Uterus (tissue), 2 donors: ENCODE measurements around the gene MRPS34.

ENCODE experiments used
- CTCF ChIP-seq, 4 experiments: fragments of 200-600 bp in 2 of 4; fragments of 450-650 bp in 2 of 4; sonication (generic) in 2 of 4; IDR thresholded peaks; one replicate each; pipeline ENCODE4 v1.5.1; 2016 to 2019; ENCODE audit warnings: antibody characterized with exemption in 4 of 4, mild to moderate bottlenecking in 2 of 4, moderate library complexity in 1 of 4
- POLR2A ChIP-seq, 2 donors: fragments of 450-650 bp; IDR thresholded peaks; one replicate each; pipeline ENCODE4 v1.6.1; 2016; ENCODE audit warnings: antibody characterized with exemption in 2 of 2, mild to moderate bottlenecking in 1 of 2, moderate library complexity in 1 of 2

- TF ChIP-seq CTCF (IDR thresholded peaks at IDR 0.05) = no peak
- no peak for TF ChIP-seq POLR2A (IDR thresholded peaks at IDR 0.05)
Observed at GRCh38 chr16:1794221-1794871, 21.4 kb upstream of the MRPS34 start.
